Measurements from ENCODE around the gene NDUFAF2. TPM values are rescaled to one million over a fixed set of nuclear protein-coding genes. Genes with fewer than 3 reads are reported as not detected.
"Not testable (repeated sequence)": the region's sequence is repeated elsewhere in the genome, so short reads cannot be mapped to it uniquely, and the experiment has no call there.

The NDUFAF2 gene, protein sequence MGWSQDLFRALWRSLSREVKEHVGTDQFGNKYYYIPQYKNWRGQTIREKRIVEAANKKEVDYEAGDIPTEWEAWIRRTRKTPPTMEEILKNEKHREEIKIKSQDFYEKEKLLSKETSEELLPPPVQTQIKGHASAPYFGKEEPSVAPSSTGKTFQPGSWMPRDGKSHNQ
- 18.1 TPM for total RNA-seq

DNA sequence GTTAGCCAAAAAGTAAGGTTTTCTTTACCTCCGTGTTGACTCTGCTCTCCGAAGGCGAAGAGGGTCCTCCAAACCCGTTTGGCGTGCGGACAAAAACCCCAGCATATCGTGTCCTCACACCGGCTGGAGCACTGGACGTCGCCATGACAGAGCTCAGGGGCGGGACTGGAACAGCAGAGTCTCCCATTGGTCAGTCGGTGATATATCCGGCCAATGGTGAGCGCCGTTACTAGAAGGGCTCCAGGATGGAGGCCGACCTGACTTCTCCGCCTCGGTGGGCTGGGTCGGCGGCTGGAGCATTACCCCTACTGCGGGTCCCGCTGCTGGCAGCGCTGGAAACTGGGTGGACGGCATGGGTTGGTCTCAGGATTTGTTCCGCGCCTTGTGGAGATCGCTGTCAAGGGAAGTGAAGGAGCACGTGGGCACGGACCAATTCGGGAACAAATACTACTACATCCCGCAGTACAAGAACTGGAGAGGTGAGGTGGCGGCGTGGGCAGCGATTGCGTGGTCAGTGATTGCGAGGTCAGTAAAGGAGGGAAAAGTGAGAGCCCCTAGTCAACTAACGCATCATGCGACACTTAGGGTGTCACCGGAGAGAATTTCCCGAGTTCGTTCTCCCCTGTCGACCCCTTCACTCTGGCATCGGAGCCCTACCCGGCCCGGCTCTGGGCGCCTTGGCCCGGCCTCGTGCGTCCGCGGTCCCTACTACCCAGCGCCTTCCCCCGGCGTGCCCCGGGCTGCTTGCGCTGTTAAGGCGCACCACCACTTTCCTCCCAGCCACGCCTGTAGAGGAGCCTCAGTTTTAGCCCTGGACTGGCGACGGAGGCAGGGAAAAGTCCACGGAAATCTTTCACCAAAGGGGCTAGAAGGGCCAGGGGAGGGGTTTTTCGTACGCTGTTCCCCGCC is at the start of gene NDUFAF2, which contains the start of gene ERCC8:
TSS of gene NDUFAF2 (plus strand) at position 302 of the 909 bp plus-strand sequence. CDS start at position 353, 51 bp downstream.
TSS of gene ERCC8 (minus strand) at position 167 of the 909 bp plus-strand sequence. CDS start at position 105, 62 bp downstream.
- peak; percentile 97 for DNase-seq

DNA sequence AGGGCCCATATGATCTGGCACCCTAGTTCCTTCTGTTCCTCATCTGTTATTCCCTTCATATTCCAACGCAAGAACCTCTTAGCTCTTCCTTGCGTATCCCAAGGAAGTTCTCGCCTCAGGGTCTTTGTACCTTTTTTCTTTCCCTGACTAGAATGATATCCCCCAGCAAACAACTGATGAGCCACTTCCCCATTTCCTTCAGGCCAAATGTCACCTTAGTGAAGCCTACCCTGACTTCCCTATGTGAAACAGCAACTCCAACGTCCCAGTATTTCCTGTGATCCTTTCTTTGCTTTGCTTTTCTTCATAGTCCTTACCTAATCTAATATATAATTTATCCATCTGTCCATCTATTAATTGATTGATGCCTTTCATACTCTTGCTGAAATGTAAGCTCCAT is 48.0 kb upstream of the NDUFAF2 start:
- DNase-seq, result no peak

DNA sequence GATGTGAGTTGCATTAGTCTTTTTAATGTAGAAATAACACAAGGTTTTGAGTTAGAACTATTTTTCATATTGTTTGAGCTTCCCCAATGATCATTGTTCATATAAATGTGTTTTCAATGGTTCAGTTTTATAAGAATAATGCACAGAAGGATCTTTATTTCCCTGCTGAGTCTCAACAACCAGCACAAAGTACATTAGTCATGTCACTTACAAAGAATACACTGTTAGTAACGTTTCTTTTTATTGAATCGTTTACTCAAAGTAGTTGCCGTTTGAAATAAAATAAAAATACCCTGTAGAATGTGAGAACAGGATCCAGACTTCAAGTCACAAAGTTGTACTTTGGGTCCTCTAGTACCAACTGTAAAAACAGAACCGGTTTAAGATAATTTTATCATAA is 41.6 kb upstream of the NDUFAF2 start:
- no peak for DNase-seq

DNA sequence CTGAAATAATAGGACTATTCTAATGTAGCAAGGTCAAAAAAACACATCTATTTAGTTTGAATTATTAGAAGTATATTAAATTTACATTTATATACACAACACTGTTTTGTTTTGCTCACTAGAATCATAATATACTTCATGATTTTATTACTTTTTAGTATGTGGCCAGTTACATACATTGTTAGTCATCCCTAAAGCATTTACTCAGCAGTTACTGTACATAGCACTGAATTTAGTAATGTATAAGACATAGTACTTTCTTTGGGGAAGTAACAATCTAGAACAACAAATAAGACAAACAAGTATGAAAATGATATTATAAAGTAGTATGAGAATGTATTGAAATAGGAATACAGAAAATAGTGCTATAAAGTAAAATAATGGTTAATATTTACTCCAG is 28.4 kb upstream of the NDUFAF2 start:
- DNase-seq, result no peak

DNA sequence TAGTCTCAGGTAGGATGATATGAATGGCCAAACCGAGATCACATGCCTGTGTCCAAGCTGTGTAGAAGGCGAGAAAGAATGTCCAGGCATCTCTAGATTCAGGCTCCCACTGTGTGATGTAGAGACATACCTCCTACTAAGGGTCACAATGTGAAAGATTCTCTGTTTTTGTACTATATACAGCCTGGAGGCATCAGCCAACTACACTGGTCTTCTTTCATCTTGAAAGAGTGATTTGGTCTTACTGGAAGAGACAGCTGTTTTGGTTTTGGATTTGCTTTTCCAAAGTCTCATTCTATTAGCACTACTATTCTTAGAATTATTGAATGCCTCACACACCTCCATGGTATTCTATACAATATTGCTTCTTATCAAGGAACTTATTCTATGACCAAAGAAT is 26.5 kb upstream of the NDUFAF2 start:
- no peak for DNase-seq

DNA sequence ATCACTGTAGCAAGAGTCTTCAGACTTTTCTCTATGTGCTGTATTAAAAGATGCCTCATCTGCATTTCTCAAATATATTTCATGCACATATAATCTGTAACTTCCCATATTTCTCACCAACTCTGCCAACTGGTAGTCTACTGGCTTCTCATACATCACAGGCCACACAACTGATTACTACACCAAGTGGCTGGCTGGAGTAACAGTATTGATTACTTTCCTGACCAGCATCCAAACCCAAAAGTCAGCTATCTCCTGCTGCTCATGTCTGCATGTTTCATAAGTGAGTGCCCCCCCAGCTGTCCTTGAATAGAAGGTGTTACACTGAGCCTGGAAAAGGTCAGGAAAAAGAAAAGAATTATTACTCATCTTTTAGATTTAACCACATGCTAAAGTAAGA is 17.6 kb upstream of the NDUFAF2 start:
- DNase-seq, result no peak

DNA sequence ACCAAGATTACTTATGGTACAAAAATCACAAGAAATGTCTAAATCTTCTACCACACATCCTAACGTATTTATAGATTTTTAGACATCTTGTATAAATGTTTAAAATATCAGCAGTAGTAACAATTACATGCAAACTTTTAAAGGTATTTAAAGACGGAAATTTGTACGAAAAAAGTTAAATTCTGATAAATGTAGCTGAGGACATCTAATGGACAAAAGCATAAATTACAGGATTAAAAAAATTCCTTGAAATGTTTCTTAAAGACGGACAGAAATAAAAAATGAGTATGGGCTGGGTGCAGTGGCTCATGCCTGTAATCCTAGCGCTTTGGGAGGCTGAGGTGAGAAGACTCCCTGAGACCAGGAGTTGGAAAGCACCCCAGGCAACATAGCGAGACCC is 16.0 kb upstream of the NDUFAF2 start:
- DNase-seq, result no peak

DNA sequence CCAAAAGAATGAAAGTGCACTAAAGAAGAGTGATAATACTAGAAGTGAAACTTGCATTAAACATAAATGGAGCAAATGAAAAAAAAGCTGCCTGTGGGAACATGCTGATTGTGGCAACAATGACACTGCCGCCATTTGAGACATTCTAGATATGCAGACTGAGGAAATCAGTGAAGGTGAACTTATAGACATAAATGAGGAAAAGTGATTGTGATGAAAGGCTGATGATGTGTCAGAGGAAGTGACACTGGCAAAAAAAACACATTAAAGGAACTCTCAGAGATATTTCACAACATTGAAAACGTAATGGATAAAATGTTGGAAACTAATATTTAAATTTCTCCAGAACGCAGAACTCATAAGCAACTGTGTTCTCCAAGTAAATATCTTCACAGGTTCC is 1.4 kb upstream of the NDUFAF2 start:
- DNase-seq, result no peak

DNA sequence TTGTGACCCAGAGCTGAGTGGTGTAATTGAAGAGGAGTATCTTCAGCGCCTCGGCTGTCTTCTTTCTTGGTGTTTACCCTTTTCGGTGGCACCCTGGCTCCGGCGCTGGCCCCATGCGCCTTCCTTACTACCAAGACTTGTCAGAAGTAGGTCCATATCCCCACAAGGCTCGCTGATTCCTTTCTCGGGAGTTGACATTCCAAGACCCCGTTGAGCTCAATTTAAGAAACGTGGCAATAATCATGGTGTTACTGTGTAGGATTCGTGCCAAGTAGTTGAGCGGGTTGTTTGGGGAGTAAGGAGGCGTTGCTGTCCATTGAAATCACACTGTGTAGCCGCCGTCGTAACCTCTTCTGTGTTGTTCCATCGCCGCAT is 795 bp downstream of the NDUFAF2 start:
- DNase-seq, result peak; percentile 72

DNA sequence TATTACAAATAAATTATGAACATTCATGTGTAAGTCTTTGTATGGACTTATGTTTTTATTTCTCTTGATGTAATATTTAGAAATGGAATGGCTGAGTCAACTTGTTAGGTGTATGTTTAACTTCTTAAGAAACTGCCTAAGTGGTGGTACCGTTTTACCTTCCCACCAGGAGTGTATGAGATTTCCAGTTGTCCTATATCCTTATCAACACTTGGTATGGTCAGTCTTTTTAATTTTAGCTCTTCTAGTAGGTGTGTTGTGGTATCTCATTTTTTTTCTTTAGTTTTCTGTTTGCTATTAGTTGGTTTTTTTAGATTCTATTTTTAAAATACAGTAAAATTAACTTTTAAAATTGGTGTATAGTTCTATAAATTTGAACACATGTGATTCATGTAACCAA is 3.7 kb downstream of the NDUFAF2 start:
- no peak for DNase-seq

DNA sequence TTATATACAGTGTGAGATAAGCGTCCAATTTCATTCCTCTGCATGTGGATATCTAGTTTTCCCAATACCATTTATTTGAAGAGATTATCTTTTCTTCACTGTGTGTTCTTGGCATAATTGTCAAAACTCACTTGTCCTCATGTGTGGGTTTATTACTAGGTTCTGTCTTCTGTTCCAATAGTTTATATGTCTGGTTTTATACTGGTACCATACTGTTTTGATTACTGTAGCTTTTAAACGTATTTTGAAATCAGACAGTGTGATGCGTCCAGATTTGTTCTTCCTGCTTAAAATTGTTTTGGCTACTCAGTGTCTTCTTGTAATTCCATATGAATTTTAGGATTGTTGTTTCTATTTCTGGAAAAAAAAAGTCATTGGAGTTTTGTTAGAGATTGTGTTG is 10.2 kb downstream of the NDUFAF2 start:
- no peak for DNase-seq

DNA sequence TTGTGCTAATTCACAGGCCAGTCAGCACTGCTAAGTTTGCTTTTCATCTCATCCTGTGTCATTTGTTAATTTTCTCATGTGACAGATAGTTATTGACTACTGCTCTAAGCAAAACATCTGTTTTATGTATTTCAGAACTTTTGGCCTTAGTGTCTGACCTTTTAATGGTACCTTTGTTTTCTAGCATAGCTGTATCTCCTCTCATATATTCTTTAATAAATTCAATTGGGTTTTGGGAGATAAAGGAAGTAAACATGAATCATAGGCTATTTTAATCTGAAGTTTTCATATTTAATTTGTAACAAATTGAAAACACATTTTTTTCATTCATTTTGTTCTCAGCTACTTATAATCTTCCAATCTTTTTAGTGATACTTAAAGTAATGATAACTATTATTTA is 13.1 kb downstream of the NDUFAF2 start:
- no peak for DNase-seq

DNA sequence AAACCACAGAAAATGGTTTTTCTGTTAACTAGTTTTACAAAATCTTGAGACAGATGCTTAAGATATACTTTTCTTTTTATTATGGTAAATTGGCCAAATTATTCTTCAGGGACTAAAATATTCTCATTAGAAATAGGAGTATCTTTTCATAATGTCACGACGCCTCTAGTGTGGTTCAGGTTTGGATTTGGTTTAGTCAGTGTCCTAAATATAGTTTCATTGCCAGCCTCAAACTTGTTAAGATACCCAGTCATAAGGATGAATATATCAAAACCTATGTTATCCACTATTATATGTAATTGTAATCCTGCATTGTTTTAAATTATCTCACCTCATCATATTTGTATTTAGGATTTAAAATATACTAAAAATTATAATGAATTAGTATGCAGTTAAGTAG is 13.7 kb downstream of the NDUFAF2 start:
- DNase-seq, result no peak

DNA sequence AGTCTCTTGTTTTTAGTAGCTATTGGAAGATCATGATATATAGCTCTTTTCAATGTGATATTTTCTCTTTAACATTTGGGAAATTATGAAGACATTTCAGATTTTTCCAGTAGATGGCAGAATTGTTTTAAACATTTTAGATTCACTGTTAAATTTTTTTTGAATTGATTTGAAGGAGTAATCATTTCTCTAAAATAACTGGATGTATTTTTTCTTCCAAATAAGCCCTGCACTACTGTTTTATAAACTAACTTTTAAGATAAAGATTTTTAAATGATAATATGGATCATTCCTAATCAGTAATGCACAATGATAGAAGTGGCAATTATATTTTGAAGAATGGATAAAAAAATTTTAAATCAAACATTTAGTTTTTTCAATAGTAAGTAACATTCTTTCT is 14.2 kb downstream of the NDUFAF2 start:
- DNase-seq, result peak; percentile 57

DNA sequence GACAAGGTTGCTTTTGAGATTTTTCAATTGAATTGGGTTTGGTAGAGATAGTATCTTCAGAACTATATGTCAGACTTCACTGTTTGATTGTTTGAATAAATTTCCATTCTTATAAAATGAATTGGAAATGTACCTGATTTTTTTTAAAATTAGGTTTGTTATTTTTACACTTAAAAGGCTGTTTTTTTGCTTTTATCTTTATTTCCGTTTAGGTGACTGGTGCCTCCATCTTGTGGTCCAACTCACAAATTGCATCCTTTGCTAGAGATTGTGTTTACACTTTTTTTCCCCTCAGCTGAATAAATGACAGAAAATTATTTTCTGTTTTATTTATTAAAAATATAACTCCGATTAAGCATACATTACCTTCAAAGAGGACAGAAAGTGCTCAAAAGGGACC is 15.6 kb downstream of the NDUFAF2 start:
- DNase-seq, result peak; percentile 10

DNA sequence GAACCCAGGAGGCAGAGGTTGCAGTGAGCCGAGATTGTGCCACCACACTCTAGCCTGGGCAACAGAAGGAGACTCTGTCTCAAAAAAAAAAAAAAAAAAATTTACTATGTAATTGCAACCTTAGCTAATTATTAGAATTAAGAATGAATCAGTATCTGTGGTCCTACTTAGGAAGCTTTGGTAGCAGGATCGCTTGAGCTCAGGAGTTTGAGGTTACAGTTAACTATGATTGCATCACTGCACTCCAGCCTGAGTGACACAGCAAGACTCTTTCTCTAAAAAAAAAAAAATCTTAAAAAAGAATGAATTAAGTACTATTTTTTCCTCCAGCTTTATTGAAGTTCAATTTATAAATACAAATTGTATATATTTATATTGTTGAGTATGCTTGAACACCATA is 16.7 kb downstream of the NDUFAF2 start:
- DNase-seq, result no peak

DNA sequence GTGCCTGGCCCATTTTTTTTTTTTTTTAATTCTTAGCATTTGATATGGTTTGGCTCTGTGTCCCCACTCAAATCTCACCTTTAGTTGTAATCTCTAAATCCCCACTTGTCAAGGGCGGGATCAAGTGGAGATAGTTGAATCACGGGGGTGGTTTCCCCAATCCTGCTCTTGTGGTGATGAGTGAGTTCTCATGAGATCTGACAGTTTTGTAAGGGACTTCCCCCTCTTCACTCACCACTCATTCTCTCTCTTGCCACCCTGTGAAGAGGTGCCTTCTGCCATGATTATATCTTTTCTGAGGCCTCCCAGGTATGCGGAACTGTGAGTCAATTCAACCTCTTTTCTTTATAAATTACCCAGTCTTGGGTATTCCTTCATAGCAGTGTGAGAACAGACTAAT is 27.2 kb downstream of the NDUFAF2 start:
- DNase-seq, result no peak

DNA sequence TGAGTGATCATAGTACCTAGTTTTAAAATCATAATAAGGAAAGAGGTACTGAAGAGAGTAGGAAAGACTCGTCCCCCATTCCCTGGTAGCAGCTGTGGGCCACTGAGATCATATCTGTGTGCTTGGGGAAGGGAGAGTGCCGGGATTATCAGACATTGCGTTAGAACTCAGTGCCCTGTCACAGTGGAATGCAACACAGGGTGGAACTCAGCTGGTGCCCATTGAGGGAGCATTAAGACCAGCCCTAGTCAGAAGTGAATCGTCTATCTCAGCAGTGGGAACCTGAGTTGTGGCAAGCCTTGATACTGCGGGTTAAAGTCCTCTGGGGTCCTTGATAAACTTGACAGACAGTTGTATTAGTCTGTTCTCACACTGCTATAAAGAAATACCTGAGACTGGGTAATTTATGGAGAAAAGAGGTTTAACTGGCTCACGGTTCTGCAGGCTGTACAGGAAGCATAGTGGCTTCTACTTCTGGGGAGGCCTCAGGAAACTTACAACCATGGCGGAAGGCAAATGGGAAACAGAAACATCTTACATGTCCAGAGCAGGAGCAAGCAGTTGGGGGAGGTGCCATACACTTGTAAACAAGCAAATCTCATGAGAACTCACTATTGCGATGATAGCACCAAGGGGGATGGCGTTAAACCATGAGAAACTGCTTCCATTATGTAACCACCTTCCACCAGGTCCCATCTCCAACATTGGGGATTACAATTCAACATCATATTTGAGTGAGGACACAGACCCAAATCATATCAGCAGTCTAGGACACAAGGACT is 33.1 kb downstream of the NDUFAF2 start:
- no peak for DNase-seq

DNA sequence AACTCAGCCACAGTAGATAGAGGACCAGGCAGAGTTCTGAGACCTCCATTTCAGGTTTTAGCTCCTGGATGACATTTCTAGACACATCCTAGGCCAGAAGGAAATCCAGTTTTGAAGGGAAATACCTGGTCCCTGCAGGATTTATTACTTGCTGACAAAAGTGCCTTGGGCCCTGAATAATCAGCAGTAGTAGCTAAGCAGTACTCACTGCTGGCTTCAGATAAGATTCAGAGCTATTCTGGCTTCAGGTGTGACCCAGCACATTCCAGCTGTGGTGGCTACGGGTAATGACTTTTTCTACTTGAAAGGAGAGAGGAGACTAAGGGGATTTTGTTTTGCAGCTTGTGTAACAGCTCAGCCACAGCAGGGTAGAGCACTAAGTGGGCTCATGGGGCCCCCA is 34.0 kb downstream of the NDUFAF2 start:
- DNase-seq, result no peak

DNA sequence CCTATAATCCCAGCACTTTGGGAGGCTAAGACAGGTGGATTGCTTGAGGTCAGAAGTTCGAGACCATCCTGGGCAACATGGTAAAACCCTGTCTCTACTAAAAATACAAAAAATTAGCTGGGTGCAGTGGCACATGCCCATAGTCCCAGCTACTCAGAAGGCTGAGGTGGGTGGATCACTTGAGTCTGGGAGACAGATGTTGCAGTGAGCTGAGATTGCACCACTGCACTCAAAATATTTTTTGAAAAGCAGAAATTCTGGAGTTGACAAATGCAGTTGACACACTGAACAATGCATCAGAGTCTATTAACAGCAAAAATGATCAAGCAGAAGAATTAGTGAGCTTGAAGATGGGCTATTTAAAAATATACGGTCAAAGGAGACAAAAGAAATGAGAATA is 35.5 kb downstream of the NDUFAF2 start:
- no peak for DNase-seq

DNA sequence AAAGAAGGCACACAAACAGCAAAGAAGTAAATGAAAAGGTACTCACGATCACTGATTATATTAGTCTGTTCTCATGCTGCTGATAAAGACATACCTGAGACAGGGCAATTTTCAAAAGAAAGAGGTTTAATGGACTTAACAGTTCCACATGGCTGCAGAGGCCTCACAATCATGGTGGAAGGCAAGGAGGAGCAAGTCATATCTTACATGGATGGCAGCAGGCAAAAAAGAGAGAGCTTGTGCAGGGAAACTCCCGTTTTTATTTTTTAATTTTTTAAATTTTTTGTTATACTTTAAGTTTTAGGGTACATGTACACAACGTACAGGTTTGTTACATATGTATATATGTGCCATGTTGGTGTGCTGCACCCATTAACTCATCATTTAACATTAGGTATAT is 37.1 kb downstream of the NDUFAF2 start:
- DNase-seq, result not testable (repeated sequence)

DNA sequence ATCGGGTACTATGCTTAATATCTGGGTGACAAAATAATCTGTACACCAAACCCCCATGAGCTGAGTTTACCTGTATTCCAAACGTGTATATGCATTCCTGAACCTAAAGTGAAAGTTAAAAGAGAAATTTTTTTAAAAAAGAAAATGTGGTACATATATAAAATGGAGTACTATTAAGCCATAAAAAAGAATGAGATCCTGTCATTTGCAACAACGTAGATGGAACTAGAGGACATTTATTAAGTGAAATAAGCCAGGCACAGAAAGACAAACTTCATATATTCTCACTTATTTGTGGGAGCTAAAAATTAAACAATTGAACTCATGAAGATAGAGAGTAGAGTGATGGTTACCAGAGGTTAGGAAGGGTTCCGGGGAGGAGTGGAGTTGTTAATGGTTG is 44.8 kb downstream of the NDUFAF2 start:
- DNase-seq, result no peak

DNA sequence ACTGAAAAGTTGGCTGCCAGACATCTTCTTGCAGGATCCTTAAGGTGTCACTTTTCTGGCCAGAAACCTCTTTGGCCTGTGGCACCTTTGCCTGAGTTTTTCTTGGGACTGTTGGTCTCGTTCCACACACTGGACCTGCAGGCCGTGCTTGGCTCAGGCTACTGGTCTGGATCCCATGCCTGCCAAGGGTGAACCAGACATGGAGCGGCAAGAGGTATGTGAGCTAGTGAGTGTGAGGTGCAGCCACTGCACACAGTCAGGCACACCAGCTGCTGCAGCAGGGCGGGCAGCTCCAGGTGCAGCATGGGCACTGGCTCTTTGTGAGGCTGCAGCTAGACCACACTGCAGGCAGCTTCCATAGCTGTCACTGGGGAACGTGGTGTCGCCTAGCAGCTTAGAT is 47.9 kb downstream of the NDUFAF2 start:
- no peak for DNase-seq

Data from tongue (tissue), 2 donors.